ENCODE measurements around the gene ASPG.

The ASPG gene

DNA sequence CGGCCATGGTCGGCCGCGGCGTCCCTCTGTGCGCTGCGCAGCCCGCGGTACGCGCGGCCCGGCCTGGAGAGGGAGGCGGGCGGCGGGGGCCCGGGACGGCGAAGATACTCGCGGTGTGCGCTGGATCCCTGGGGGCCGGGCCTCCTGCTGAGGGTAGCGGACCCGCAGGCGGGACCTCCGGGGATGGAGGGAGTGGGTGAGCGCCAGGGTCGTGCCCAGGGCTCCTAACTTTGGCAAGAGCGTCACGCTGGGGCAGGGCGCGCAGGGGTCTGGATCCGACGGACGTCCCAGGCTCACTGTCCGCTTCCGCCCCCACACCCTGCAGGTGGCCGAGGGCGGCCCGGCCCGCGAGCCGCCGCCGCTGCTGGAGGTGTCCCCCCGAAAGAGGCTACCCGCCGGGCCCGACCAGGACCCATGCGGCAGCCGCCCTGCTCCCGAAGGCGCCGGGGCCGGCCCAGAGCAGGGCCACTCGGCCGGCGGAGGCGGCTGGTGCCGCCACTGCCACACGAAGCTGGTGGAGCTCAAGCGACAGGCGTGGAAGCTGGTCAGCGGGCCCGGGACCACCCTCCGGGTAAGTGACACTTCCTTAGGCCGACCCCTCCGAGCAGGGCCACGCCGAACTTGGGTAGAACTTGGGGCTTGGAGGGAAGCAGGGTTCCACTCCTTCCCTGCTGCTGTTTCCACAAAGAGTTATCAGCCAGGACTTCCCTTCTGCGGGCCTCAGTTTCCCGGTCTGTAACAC, 53.4 kb downstream of the ASPG start:
- H3K27ac ChIP-seq: peak overlapping the region in 1 of 2 donors; percentile 4
- H3K4me3 ChIP-seq: peak overlapping the region; percentile 67

DNA sequence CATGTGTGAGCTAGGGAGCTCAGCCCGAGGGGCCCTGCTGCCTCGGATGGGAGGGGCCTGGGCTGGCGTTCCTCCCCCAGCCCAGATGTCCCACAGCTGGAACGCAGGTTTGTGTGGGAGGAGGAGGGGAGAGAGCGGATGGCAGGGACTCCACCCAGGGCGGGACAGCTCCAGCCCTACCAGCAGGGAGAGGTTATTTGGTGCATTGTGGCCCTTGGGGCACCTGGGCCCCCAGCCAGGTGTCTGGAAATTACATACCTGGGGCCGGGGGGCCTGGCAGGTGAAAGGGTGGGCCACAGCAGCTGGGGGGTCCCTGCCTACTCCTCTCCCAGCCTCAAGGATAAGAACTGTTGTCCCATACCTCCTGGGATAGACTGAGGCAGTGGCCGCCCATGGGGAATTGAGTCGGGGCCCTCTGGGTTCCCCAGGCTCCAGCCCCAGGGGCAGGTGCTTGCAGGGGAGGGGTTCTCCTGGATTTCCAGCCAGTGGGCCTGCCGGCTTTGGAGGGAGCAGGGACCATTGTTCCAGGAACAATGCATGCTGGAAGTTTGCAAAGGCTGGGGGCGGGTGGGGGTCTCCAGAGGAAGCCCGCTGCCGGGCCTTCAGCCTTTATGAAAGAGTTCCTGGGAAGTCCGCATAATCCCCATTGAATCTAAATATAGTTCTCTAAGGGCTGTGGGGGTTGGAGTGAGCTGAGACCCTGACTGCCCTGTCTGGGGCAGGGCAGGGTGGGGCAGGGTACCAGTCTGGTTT, 54.1 kb downstream of the ASPG start:
- H3K27ac ChIP-seq: no peak overlapping the region
- peak overlapping the region; percentile 67 for H3K4me3 ChIP-seq
- no peak for DNase-seq (ENCODE audit: low spot score)
- TF ChIP-seq, protein P1, sequence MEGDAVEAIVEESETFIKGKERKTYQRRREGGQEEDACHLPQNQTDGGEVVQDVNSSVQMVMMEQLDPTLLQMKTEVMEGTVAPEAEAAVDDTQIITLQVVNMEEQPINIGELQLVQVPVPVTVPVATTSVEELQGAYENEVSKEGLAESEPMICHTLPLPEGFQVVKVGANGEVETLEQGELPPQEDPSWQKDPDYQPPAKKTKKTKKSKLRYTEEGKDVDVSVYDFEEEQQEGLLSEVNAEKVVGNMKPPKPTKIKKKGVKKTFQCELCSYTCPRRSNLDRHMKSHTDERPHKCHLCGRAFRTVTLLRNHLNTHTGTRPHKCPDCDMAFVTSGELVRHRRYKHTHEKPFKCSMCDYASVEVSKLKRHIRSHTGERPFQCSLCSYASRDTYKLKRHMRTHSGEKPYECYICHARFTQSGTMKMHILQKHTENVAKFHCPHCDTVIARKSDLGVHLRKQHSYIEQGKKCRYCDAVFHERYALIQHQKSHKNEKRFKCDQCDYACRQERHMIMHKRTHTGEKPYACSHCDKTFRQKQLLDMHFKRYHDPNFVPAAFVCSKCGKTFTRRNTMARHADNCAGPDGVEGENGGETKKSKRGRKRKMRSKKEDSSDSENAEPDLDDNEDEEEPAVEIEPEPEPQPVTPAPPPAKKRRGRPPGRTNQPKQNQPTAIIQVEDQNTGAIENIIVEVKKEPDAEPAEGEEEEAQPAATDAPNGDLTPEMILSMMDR (IDR thresholded peaks at IDR 0.05): no peak

More for the DNA sequence above, 53.4 kb downstream of the ASPG start:
- TF ChIP-seq, protein P1 (IDR thresholded peaks at IDR 0.05): no peak
- no peak for DNase-seq (ENCODE audit: low spot score)

- TF ChIP-seq, protein P1 (IDR thresholded peaks at IDR 0.05): no peak
- Histone ChIP-seq H3K27ac (no peak overlapping the region), H3K4me3 (no peak overlapping the region)
- DNase-seq (ENCODE audit: low spot score): no peak
Measured at GRCh38 chr14:104140213-104140462, 54.6 kb downstream of the ASPG start.

- Histone ChIP-seq H3K4me3 (no peak overlapping the region), H3K27ac (no peak overlapping the region)
- no peak for DNase-seq (ENCODE audit: low spot score)
Measured at GRCh38 chr14:104140463-104141331, 55.2 kb downstream of the ASPG start.

GRCh38 chr14:104141621-104142091, 56.2 kb downstream of the ASPG start:
- no peak for DNase-seq (ENCODE audit: low spot score)
- H3K27ac ChIP-seq: no peak overlapping the region
- H3K4me3 ChIP-seq: no peak overlapping the region
- TF ChIP-seq, protein P1 (IDR thresholded peaks at IDR 0.05): no peak

More at GRCh38 chr14:104140463-104141331, 55.2 kb downstream of the ASPG start:
- TF ChIP-seq, protein P1 (IDR thresholded peaks at IDR 0.05): no peak

DNA sequence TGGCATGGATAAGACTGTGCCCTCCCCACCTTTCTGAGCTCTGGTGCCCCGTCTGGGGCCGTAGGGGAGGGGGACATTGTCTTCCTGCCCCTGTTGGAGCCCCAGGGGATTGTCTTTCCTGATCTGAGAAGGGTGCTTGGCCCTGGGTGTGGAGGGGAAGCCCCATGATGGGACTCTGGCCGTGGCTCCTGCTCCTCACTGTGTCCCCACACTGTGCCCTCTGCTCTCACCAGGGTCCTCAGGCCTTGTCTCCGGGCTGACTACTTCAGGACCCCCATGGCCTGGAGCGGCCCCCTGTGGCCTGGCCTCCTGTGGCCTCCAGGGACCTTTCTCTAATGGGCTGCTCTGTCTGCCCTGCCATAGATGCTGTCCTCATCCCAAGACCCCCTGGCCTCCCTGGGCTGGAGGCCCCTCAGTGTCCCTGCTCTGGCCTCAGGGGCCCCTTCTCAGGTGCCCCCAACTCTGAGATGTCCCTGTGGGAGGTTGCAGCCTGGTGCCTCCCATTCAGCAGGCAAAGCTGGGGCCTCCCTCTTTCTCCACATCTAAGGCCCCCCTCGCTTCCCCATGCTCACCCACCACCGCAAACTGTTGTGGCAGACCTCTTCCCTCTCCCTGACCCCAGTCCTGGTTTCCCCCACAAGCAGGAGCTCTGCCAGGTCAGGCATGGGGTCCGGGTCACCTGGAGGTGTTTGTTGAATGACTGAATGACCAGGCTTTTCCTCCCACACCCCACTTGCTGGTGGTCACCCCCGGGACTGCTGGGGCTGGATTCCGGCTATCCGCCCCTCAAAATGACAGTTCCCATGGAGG, 56.8 kb downstream of the ASPG start:
- no peak for DNase-seq (ENCODE audit: low spot score)
- TF ChIP-seq, protein P1 (IDR thresholded peaks at IDR 0.05): no peak
- Histone ChIP-seq H3K27ac (no peak overlapping the region), H3K4me3 (no peak overlapping the region)
